HCT116 (cell line): Measurements from ENCODE around the gene ARMH3. TPM values are rescaled to one million over a fixed set of nuclear protein-coding genes. Genes with fewer than 3 reads are reported as not detected.

Source experiments
- ATAC-seq: fragments of 200-7000 bp; cut with Tn5 transposase; 2 replicates; pipeline ENCODE4 v1.9.1; 2020; ENCODE audit warnings: mild to moderate bottlenecking, moderate library complexity
- BruUV-seq: library from RNA; stranded (reverse); fragments of 400-500 nt; replicated peaks from 2 replicates; lab custom pipeline; 2021; lab: Mats Ljungman, UMichigan
- CTCF ChIA-PET: fragments of 300-600 bp; sonication (Branson Sonifier 250); formaldehyde crosslinking; loops from one replicate; lab custom pipeline; 2021; ENCODE audit warnings: antibody characterized with exemption; lab: Charles Lee
- POLR2A ChIA-PET: fragments of 300-600, 350-600 bp; sonication (Branson Sonifier 250); formaldehyde crosslinking; loops from one replicate; lab custom pipeline; 2021; ENCODE audit warnings: antibody characterized with exemption; lab: Charles Lee
- RAD21 ChIA-PET, 2 experiments: fragments of 300-600 bp; sonication (Branson Sonifier 250); formaldehyde crosslinking; loops; one replicate each; lab custom pipeline; 2023; ENCODE audit warnings: low total read pairs in 2 of 2; ENCODE audit not compliant: uncharacterized antibody in 2 of 2, unreplicated experiment in 2 of 2, low non-redundant PET in 1 of 2; lab: Charles Lee
- DNase-seq: peaks from one replicate; pipeline ENCODE4 v3.0.0-alpha.2; 2010; ENCODE audit warnings: low read depth, low spot score
- H2AFZ ChIP-seq: fragments of 200-600 bp; shearing (Covaris generic), sonication (generic); 2 replicates; pipeline ENCODE4 v1.6.1; 2017; ENCODE audit warnings: low read depth, mixed run types, mixed read lengths, antibody characterized with exemption, low read length; ENCODE audit not compliant: poor library complexity, severe bottlenecking
- H3K27ac ChIP-seq: 2 replicates; pipeline ENCODE4 v1.5.1; 2012; ENCODE audit warnings: low read depth, low read length
- H3K27me3 ChIP-seq: fragments of 200-600 bp; sonication (generic); 2 replicates; pipeline ENCODE4 v1.6.1; 2016; ENCODE audit warnings: mixed run types, low read length, mixed read lengths; ENCODE audit not compliant: insufficient read depth
- H3K36me3 ChIP-seq, 2 experiments: fragments of 200-500 bp in 1 of 2; fragments of 200-600 bp in 1 of 2; sonication (Bioruptor generic) in 1 of 2; sonication (generic) in 1 of 2; 2 replicates each; pipeline versions ENCODE4 v1.5.1 to v1.6.1; 2014 to 2016; ENCODE audit warnings: low read length in 2 of 2, inconsistent platforms in 1 of 2, mixed read lengths in 1 of 2, mixed run types in 1 of 2; ENCODE audit not compliant: insufficient read depth in 2 of 2, control insufficient read depth in 1 of 2
- H3K4me1 ChIP-seq, 2 experiments: fragments of 200-600 bp in 1 of 2; sonication (generic) in 1 of 2; 2 replicates each; pipeline versions ENCODE4 v1.5.1 to v1.6.1; 2012 to 2017; ENCODE audit warnings: low read length in 2 of 2, inconsistent platforms in 1 of 2, mild to moderate bottlenecking in 1 of 2, mixed read lengths in 1 of 2, mixed run types in 1 of 2, moderate library complexity in 1 of 2; ENCODE audit not compliant: insufficient read depth in 2 of 2, control insufficient read depth in 1 of 2
- H3K4me2 ChIP-seq: fragments of 200-600 bp; sonication (generic); 2 replicates; pipeline ENCODE4 v1.6.1; 2017; ENCODE audit warnings: mixed run types, low read length, mixed read lengths
- H3K4me3 ChIP-seq, 2 experiments: fragments of 200-600 bp in 1 of 2; sonication (generic) in 1 of 2; replicated peaks in 1 of 2; 2 replicates each; pipeline ENCODE4 v1.5.1; 2011 to 2016; ENCODE audit warnings: low read length in 2 of 2, control low read depth in 1 of 2, low read depth in 1 of 2, mild to moderate bottlenecking in 1 of 2, mixed read lengths in 1 of 2, mixed run types in 1 of 2
- H3K79me2 ChIP-seq: fragments of 200-600 bp; sonication (generic); 2 replicates; pipeline ENCODE4 v1.6.1; 2017; ENCODE audit warnings: mild to moderate bottlenecking, mixed run types, low read length, moderate library complexity, mixed read lengths; ENCODE audit not compliant: insufficient read depth
- H3K9ac ChIP-seq: fragments of 200-600 bp; sonication (generic); 2 replicates; pipeline ENCODE4 v1.6.1; 2016; ENCODE audit warnings: low read length, mixed read lengths
- H3K9me2 ChIP-seq: fragments of 200-600 bp; sonication (generic), shearing (Covaris generic); 2 replicates; pipeline ENCODE4 v1.6.1; 2017; ENCODE audit warnings: mixed run types, mild to moderate bottlenecking, moderate library complexity; ENCODE audit not compliant: insufficient read depth
- H3K9me3 ChIP-seq, 2 experiments: fragments of 200-500 bp in 1 of 2; fragments of 200-600 bp in 1 of 2; sonication (Bioruptor generic) in 1 of 2; sonication (generic) in 1 of 2; 2 replicates each; pipeline ENCODE4 v1.6.1; 2014 to 2017; ENCODE audit warnings: low read length in 2 of 2, mixed read lengths in 2 of 2, inconsistent platforms in 1 of 2, low read depth in 1 of 2, mild to moderate bottlenecking in 1 of 2, mixed run types in 1 of 2, moderate library complexity in 1 of 2; ENCODE audit not compliant: control insufficient read depth in 1 of 2, insufficient read depth in 1 of 2
- H4K20me1 ChIP-seq: fragments of 200-600 bp; sonication (generic), shearing (Covaris generic); 2 replicates; pipeline ENCODE4 v1.6.1; 2017; ENCODE audit warnings: mixed run types, mild to moderate bottlenecking, moderate library complexity; ENCODE audit not compliant: insufficient read depth
- ATF3 ChIP-seq: IDR thresholded peaks from 2 replicates; pipeline ENCODE4 v1.6.1; 2012
- CBX3 ChIP-seq: IDR thresholded peaks from 2 replicates; pipeline ENCODE4 v1.6.1; 2012; ENCODE audit warnings: low read depth
- CEBPB ChIP-seq: IDR thresholded peaks from 2 replicates; pipeline ENCODE4 v1.6.1; 2012; ENCODE audit warnings: low read depth
- ELF1 ChIP-seq: IDR thresholded peaks from 2 replicates; pipeline ENCODE4 v1.6.1; 2012; ENCODE audit warnings: low read depth, borderline replicate concordance
- EZH2 ChIP-seq: fragments of 200-600 bp; sonication (generic); IDR thresholded peaks from 2 replicates; pipeline ENCODE4 v1.6.1; 2017; ENCODE audit warnings: antibody characterized with exemption, mixed run types
- EZH2phosphoT487 ChIP-seq: fragments of 200-600 bp; IDR thresholded peaks from 2 replicates; pipeline ENCODE4 v1.6.1; 2018; ENCODE audit warnings: antibody characterized with exemption, borderline replicate concordance
- JUND ChIP-seq: IDR thresholded peaks from 2 replicates; pipeline ENCODE4 v1.6.1; 2012
- MAX ChIP-seq: IDR thresholded peaks from 2 replicates; pipeline ENCODE4 v1.6.1; 2012
- POLR2A ChIP-seq: IDR thresholded peaks from 2 replicates; pipeline ENCODE4 v1.7.0; 2011; ENCODE audit warnings: borderline replicate concordance; ENCODE audit not compliant: insufficient read depth, insufficient read length; ENCODE audit errors: extremely low read depth
- SIN3A ChIP-seq: IDR thresholded peaks from 2 replicates; pipeline ENCODE4 v1.6.1; 2012; ENCODE audit warnings: low read depth
- SRF ChIP-seq: IDR thresholded peaks from 2 replicates; pipeline ENCODE4 v1.6.1; 2012; ENCODE audit warnings: low read depth
- TCF7L2 ChIP-seq: IDR thresholded peaks from 2 replicates; pipeline ENCODE4 v1.7.0; 2011; ENCODE audit warnings: borderline replicate concordance, inconsistent platforms; ENCODE audit not compliant: insufficient read depth, insufficient read length; ENCODE audit errors: extremely low read depth
- ZBTB33 ChIP-seq: IDR thresholded peaks from 2 replicates; pipeline ENCODE4 v1.6.1; 2011; ENCODE audit warnings: mild to moderate bottlenecking, low read length, moderate library complexity; ENCODE audit not compliant: insufficient replicate concordance; ENCODE audit errors: extremely low read depth
- ZFX ChIP-seq: fragments of 450-650 bp; IDR thresholded peaks from 2 replicates; pipeline ENCODE4 v1.6.1; 2017
- intact Hi-C: fragments of 100-400 bp; cut with micrococcal nuclease; formaldehyde crosslinking; loops from 2 replicates; pipeline ENCODE4 v1.10.0; 2022
- total RNA-seq: library from RNA; stranded (reverse); gene quantifications from one replicate; pipeline ENCODE4 v1.2.1, GENCODE V29; 2021; ENCODE audit not compliant: unreplicated experiment

Gene ARMH3
- total RNA-seq, 1 experiment from 2014 or later: 30.4 TPM

- ATAC-seq (no peak), DNase-seq (no peak)
- intact Hi-C loops: no loop called here
- H3K27ac ChIP-seq: no peak overlapping the region
- H3K36me3 ChIP-seq: no peaks in the 10 kb centered on the region
- BruUV-seq: no TSS peak
- no peaks in the 10 kb centered on the region for H4K20me1 ChIP-seq
- no peaks in the 10 kb centered on the region for H3K9me2 ChIP-seq
- CTCF ChIA-PET: interaction anchor here (1.4 to 1.6 kb wide), 2 partner anchors 15 to 177 kb away, joined by 3 to 4 read pairs; partner anchors contain the start of gene OGA
- H3K4me1 ChIP-seq: peaks cover 20 to 48% of the 10 kb centered on the region in 2 experiments
- TF ChIP-seq POLR2A (no peak), JUND (no peak), EZH2phosphoT487 (no peak), TCF7L2 (no peak), EZH2 (no peak), MAX (no peak), SRF (no peak), ATF3 (no peak), CEBPB (no peak), SIN3A (no peak), ZFX (no peak), ELF1 (no peak), CBX3 (no peak), ZBTB33 (no peak)
- H3K4me2 ChIP-seq: no peak overlapping the region
- no peak overlapping the region for H3K4me3 ChIP-seq
- POLR2A ChIA-PET: no interaction called here
- no peak overlapping the region for H3K9ac ChIP-seq
- H3K79me2 ChIP-seq: no peaks in the 10 kb centered on the region
- H3K27me3 ChIP-seq: no peaks in the 10 kb centered on the region
- no peaks in the 10 kb centered on the region for H3K9me3 ChIP-seq
- no peak overlapping the region for H2AFZ ChIP-seq
- RAD21 ChIA-PET: interaction anchor here in 1 of 2 experiments (0.6 kb wide), 1 partner anchor 310 kb away, joined by 3 read pairs; no protein-coding TSS in a partner anchor
Observed at GRCh38 chr10:101833466-101833865, 222.5 kb downstream of the ARMH3 start.
